Lung (tissue), 12 donors: ENCODE measurements around the gene SLC25A39. TPM values are rescaled to one million over a fixed set of nuclear protein-coding genes. Genes with fewer than 3 reads are reported as not detected.
A peak's percentile ranks its signal among the peaks of the same experiment; 100 is the strongest.

ENCODE experiments used
- ATAC-seq: fragments of 200-7000 bp; cut with Tn5 transposase; one replicate; pipeline ENCODE4 v1.9.1; 2020; ENCODE audit warnings: moderate number of reproducible peaks; ENCODE audit not compliant: insufficient read depth, low FRiP score
- DNase-seq, 3 donors: peaks; one replicate each; pipeline ENCODE4 v3.0.0-alpha.2; 2013 to 2017
- H3K27ac ChIP-seq, 2 donors: one replicate each; pipeline ENCODE4 v1.5.1; 2013; ENCODE audit warnings: mild to moderate bottlenecking in 2 of 2, moderate library complexity in 2 of 2, control low read depth in 1 of 2, inconsistent platforms in 1 of 2, low read depth in 1 of 2, low read length in 1 of 2
- H3K27me3 ChIP-seq, 3 donors: one replicate each; pipeline ENCODE4 v1.5.1; 2013; ENCODE audit warnings: low read length in 2 of 3; ENCODE audit not compliant: control insufficient read depth in 3 of 3, insufficient read depth in 3 of 3
- H3K36me3 ChIP-seq, 4 donors: one replicate each; pipeline ENCODE4 v1.5.1; 2013; ENCODE audit warnings: low read length in 4 of 4, mild to moderate bottlenecking in 1 of 4, moderate library complexity in 1 of 4; ENCODE audit not compliant: control insufficient read depth in 4 of 4, insufficient read depth in 4 of 4
- H3K4me1 ChIP-seq, 5 donors: one replicate each; pipeline ENCODE4 v1.5.1; 2013; ENCODE audit warnings: low read length in 5 of 5, mild to moderate bottlenecking in 2 of 5, moderate library complexity in 1 of 5; ENCODE audit not compliant: control insufficient read depth in 5 of 5, insufficient read depth in 5 of 5
- H3K4me3 ChIP-seq: one replicate; pipeline ENCODE4 v1.5.1; 2013; ENCODE audit warnings: mild to moderate bottlenecking, control low read depth, moderate library complexity
- H3K9ac ChIP-seq, 2 donors: one replicate each; pipeline ENCODE4 v1.5.1; 2013; ENCODE audit warnings: low read length in 2 of 2, control low read depth in 1 of 2; ENCODE audit not compliant: insufficient read depth in 1 of 2
- H3K9me3 ChIP-seq, 4 donors: one replicate each; pipeline ENCODE4 v1.5.1; 2013; ENCODE audit warnings: low read length in 3 of 4, mild to moderate bottlenecking in 1 of 4, moderate library complexity in 1 of 4; ENCODE audit not compliant: control insufficient read depth in 4 of 4, insufficient read depth in 3 of 4
- WGBS, 2 donors: extraction: QIAGEN DNeasy Blood & Tissue Kit; methylation state at CpG; one replicate each; pipeline ENCODE4 v1.1.7; 2013; 5-methylcytosine and 5-hydroxymethylcytosine counted together
- polyA plus RNA-seq, 2 donors: library from polyadenylated mRNA; stranded (reverse); fragments of 200-250 nt; gene quantifications; one replicate each; pipeline ENCODE4 v1.2.1, GENCODE V29; 2013
- total RNA-seq, 2 donors: library from RNA; depleted of rRNA in 1 of 2; stranded (reverse); fragments of >200 nt in 1 of 2; gene quantifications; one replicate each; pipeline ENCODE4 v1.2.1, GENCODE V29; 2014 to 2021
- TF ChIP-seq, protein P1 (sequence below): IDR thresholded peaks from 2 replicates; pipeline ENCODE4 v1.5.1; 2012; ENCODE audit warnings: mild to moderate bottlenecking; ENCODE audit errors: control extremely low read depth, extremely low read depth
- donor health status: control.
- donor health status: control.
- donor health status: Bipolar disorder and iron deficiency.
- donor health status: healthy.
- donor health status: DM: yes; HTN: yes; CAD: no.

The SLC25A39 gene
- total and polyA plus RNA-seq, 4 donors: 66.4 to 134 (median 117) TPM

DNA sequence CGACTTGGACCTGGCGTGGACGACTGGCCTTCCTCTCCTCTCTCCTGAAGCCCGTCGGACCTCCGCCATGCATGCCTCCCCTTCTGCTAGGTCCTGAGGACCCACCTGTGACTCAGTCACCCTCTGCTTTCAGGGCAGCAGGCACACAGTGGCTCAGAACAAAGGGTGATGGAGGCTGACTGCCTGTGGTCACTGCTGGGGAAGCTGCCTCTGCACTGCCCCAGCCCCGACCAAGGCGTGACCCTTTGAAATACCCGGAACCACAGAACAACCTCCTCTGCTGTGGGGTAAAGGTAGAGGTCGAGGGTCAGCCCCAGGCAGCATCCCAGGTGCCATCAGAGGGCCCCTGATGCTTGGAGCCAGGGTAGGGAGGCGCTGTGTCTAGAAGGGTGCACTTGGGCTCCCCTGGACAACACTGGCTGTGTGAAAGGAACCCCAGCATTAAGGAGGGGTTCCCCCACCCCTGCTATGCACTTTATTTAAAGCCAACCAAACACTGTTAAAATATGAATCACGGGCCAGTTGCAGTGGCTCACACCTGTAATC, 44.2 kb downstream of the SLC25A39 start:
- Histone ChIP-seq H3K4me3 (no peak overlapping the region), H3K36me3 (no peaks in the 10 kb centered on the region), H3K27me3 (peaks cover 0 to 2% (median 0%) of the 10 kb centered on the region in 3 donors), H3K27ac (peak overlapping the region in 1 of 2 donors; percentile 90), H3K9ac (no peak overlapping the region), H3K9me3 (no peaks in the 10 kb centered on the region), H3K4me1 (peaks cover 0 to 11% (median 6%) of the 10 kb centered on the region in 5 donors)
- TF ChIP-seq, protein P1, sequence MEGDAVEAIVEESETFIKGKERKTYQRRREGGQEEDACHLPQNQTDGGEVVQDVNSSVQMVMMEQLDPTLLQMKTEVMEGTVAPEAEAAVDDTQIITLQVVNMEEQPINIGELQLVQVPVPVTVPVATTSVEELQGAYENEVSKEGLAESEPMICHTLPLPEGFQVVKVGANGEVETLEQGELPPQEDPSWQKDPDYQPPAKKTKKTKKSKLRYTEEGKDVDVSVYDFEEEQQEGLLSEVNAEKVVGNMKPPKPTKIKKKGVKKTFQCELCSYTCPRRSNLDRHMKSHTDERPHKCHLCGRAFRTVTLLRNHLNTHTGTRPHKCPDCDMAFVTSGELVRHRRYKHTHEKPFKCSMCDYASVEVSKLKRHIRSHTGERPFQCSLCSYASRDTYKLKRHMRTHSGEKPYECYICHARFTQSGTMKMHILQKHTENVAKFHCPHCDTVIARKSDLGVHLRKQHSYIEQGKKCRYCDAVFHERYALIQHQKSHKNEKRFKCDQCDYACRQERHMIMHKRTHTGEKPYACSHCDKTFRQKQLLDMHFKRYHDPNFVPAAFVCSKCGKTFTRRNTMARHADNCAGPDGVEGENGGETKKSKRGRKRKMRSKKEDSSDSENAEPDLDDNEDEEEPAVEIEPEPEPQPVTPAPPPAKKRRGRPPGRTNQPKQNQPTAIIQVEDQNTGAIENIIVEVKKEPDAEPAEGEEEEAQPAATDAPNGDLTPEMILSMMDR: no peak
- 76 to 83% methylated on average over 12 of the region's 12 CpGs for WGBS, 2 donors
- ATAC-seq: no peak
- no peak for DNase-seq

DNA sequence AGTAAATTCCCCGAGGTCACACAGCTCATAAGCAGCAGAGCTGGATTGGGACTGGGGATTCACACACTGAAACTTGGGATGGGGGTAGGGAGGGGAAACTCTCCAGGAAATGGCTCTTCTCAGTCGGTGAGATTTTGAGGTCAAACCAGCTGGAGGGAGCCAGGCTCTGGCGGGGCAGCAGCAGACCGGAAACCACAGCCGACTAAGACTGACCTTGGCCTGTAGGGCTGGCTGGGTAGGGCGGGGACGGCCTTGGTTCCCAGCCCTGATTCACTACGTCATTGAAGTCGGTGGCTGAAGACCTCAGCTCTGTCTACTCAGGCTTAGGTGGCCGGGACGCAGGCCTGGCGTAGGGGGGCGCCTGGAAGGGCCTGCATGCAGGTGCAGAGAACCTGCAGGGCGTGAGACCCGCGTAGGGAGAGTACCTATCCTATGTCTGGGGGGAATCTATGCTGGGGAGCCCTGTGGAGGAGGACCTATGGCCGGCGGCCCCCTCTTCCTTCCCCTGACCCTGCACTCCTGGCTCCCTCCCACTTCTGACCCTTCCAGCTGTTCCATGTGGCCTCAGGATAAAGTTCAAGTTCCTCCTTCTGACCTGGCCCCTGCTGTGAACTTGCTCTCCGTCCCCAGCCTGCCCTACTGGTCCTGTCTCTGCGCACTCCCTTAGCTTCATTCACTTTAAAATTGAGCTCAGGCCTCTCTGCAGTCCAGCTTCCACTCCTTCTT, 44.8 kb downstream of the SLC25A39 start:
- DNase-seq (peak; percentile 44 to 77 (median 55)), ATAC-seq (peak; percentile 87)
- H3K9me3 ChIP-seq: no peaks in the 10 kb centered on the region
- WGBS, 2 donors: 28 to 31% methylated on average over 20 of the region's 20 CpGs
- no peak overlapping the region for H3K4me3 ChIP-seq
- peaks cover 0 to 11% (median 6%) of the 10 kb centered on the region in 5 donors for H3K4me1 ChIP-seq
- H3K36me3 ChIP-seq: no peaks in the 10 kb centered on the region
- no peak overlapping the region for H3K9ac ChIP-seq
- peaks cover 0 to 2% (median 0%) of the 10 kb centered on the region in 3 donors for H3K27me3 ChIP-seq
- peak overlapping the region; percentile 34 to 90 for H3K27ac ChIP-seq
- TF ChIP-seq, protein P1: no peak

- Histone ChIP-seq H3K4me3 (no peak overlapping the region), H3K36me3 (no peaks in the 10 kb centered on the region), H3K27ac (peak overlapping the region; percentile 23 to 90), H3K9ac (no peak overlapping the region), H3K27me3 (peaks cover 0 to 2% (median 0%) of the 10 kb centered on the region in 3 donors), H3K9me3 (no peaks in the 10 kb centered on the region), H3K4me1 (peaks cover 0 to 11% (median 6%) of the 10 kb centered on the region in 5 donors)
- ATAC-seq (no peak), DNase-seq (no peak)
- TF ChIP-seq, protein P1: no peak
- WGBS, 2 donors: 84 to 86% methylated on average over 2 of the region's 2 CpGs
Observed at GRCh38 chr17:44279346-44279665, 45.3 kb downstream of the SLC25A39 start.
